Left ventricle myocardium inferior (tissue), 1 donor: ENCODE measurements around the gene CIB2. TPM values are rescaled to one million over a fixed set of nuclear protein-coding genes. Genes with fewer than 3 reads are reported as not detected.

Experiments
- DNase-seq: peaks from one replicate; pipeline ENCODE4 v3.0.0-alpha.2; 2020
- H3K27ac ChIP-seq: fragments of 200-600 bp; replicated peaks from 2 replicates; pipeline ENCODE4 v1.8.0; 2021
- H3K27me3 ChIP-seq: fragments of 200-600 bp; 2 replicates; pipeline ENCODE4 v1.8.0; 2021; ENCODE audit warnings: low read depth
- H3K36me3 ChIP-seq: fragments of 200-600 bp; 2 replicates; pipeline ENCODE4 v1.8.0; 2021
- H3K4me1 ChIP-seq: fragments of 200-600 bp; 2 replicates; pipeline ENCODE4 v1.8.0; 2021
- H3K4me3 ChIP-seq: fragments of 200-600 bp; 2 replicates; pipeline ENCODE4 v1.8.0; 2021; ENCODE audit warnings: mild to moderate bottlenecking, moderate library complexity
- H3K9me3 ChIP-seq: fragments of 200-600 bp; replicated peaks from 2 replicates; pipeline ENCODE4 v1.8.0; 2021
- CTCF ChIP-seq: fragments of 200-600 bp; IDR thresholded peaks from 2 replicates; pipeline ENCODE4 v1.8.0; 2021; ENCODE audit warnings: antibody characterized with exemption, mild to moderate bottlenecking, borderline replicate concordance
- intact Hi-C: fragments of 100-400 bp; cut with micrococcal nuclease; formaldehyde crosslinking; loops from one replicate; pipeline ENCODE4 v1.11.0; 2022
- total RNA-seq: library from RNA; stranded (reverse); fragmentation: NEBNext Ultra II Directional; extraction: Animal tissue kit (Norgen Biotek cat#: 25700); gene quantifications from one replicate; pipeline ENCODE4 v1.2.1, GENCODE V29; 2021
- donor health status: DM: no; HTN: yes; CAD: no; lungs with severe emphysema.

Gene CIB2
- total RNA-seq, 1 donor from 2014 or later, result 26.1 TPM

DNA sequence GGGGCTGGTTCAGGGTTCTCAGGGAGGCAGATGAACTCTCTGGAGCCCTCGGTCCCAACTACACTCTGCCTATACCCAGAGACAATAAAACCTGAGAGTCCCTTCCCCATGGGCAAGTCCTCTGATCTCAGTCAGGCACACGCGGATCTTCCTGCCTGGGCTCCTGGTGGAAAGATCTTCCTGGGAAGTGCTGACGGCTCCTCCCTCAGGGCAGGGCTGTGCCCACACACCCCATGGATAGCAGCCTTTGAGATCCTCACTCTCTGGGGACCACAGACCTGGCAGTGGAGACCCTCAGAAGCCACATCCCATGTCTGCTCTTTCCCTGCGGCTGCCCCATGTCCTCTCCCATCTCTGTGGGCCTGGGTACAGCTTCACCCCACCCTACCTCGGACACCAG, 28.5 kb downstream of the CIB2 start:
- Histone ChIP-seq H3K27ac (no peak overlapping the region), H3K36me3 (no peaks in the 10 kb centered on the region), H3K9me3 (no peaks in the 10 kb centered on the region), H3K4me3 (no peak overlapping the region), H3K4me1 (no peaks in the 10 kb centered on the region), H3K27me3 (no peaks in the 10 kb centered on the region)
- intact Hi-C loops, result loop anchor here (10.0 kb wide), 1 partner anchor 98 kb away; no protein-coding TSS in a partner anchor
- no peak for TF ChIP-seq CTCF
- no peak for DNase-seq

DNA sequence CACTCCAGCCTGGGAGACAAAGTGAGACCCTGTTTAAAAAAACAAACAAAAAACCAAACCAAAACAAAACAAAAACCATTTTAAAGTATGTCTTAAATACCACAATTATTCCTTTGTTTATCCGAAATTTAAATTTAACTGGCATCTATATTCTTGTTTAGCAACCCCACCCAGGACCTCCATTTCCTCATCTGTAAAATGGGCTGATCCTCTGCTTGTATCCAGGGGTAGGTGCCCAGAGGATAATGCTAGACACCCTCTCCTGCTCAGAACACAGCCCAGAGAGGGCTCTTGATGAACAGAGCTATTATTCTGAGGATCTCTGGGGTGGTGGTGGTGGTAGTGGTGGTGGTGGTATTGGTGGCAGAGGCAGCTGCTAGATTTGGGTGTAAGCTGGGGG, 29.0 kb downstream of the CIB2 start:
- no peak overlapping the region for H3K27ac ChIP-seq
- no peak for DNase-seq

DNA sequence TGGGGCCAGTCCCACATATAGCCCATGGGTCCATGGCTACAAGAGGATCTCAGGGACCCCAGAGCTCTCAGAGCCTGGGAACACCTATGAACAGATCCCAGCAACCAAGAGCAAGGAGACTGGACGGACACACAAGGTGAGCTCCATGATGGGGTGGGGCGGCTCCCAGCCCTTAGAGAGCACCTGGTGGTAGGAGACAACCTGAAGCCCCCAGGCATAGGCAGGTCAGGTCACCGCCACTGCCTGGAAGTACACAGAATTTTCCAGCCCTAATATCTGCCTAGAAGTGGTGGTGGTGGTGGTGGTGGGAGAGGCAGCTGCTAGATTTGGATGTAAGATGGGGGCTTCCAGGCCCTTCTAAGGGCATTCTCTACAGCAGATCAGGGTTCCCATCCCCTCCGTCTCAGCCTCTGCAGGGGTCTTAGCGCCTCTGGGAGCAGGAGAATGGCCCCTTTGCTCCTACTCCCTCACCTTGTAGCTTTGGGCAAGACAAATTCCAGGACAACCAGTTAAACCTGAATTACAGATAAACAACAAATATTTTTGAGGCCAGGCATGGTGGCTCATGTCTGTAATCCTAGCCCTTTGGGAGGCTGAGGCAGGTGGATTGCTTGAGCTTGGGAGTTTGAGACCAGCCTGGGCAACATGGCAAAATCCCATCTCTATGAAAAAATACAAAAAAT, 29.7 kb downstream of the CIB2 start:
- no peaks in the 10 kb centered on the region for H3K9me3 ChIP-seq
- H3K36me3 ChIP-seq, result no peaks in the 10 kb centered on the region
- H3K4me1 ChIP-seq, result no peaks in the 10 kb centered on the region
- intact Hi-C loops, result loop anchor here (10.0 kb wide), 1 partner anchor 97 kb away; no protein-coding TSS in a partner anchor
- no peak overlapping the region for H3K4me3 ChIP-seq
- no peak for TF ChIP-seq CTCF
- H3K27ac ChIP-seq, result no peak overlapping the region
- H3K27me3 ChIP-seq, result no peaks in the 10 kb centered on the region
- no peak for DNase-seq

More for the DNA sequence above, 29.0 kb downstream of the CIB2 start:
- intact Hi-C loops, result loop anchor here (10.0 kb wide), 1 partner anchor 97 kb away; no protein-coding TSS in a partner anchor
- Histone ChIP-seq H3K4me1 (no peaks in the 10 kb centered on the region), H3K27me3 (no peaks in the 10 kb centered on the region), H3K36me3 (no peaks in the 10 kb centered on the region), H3K4me3 (no peak overlapping the region), H3K9me3 (no peaks in the 10 kb centered on the region)
- TF ChIP-seq CTCF, result no peak

- no peak overlapping the region for H3K27ac ChIP-seq
- no peaks in the 10 kb centered on the region for H3K4me1 ChIP-seq
- H3K4me3 ChIP-seq, result no peak overlapping the region
- DNase-seq, result no peak
- H3K27me3 ChIP-seq, result no peaks in the 10 kb centered on the region
- no peaks in the 10 kb centered on the region for H3K36me3 ChIP-seq
- H3K9me3 ChIP-seq, result no peaks in the 10 kb centered on the region
- intact Hi-C loops, result loop anchor here (10.0 kb wide), 1 partner anchor 96 kb away; no protein-coding TSS in a partner anchor
- TF ChIP-seq CTCF, result no peak
Measured at GRCh38 chr15:78100886-78101285, 30.4 kb downstream of the CIB2 start.

DNA sequence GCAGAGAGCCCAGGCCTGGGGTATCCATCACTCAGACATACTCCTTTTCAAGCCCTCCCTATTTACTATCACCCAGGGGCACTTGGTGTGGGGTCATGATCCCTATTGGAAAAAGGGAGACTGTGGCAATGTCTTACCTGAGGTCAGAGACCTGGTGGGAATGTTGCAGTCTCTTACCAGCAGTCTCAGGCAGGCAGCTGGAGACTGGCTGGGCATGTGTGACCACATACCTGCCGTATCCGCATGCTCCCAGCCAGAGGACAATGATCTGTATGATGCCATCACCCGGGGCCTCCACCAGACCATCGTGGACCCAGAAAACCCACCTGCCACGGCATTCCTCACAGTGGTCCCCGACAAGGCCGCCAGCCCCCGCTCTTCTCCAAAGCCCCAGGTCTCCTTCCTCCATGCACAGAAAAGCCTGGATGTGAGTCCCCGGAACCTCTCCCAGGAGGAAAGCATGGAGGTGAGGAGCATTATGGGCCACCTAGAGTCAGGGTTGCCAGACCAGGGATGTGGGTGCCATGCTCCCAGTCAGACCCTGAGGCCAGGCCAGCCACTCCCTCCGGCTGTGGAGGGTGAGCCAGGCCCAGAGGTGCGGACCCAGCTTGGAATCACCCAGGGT, 33.0 kb downstream of the CIB2 start:
- no peak for DNase-seq
- no peak for TF ChIP-seq CTCF

More for the DNA sequence above, 33.0 kb downstream of the CIB2 start:
- intact Hi-C loops, result no loop called here
- Histone ChIP-seq H3K36me3 (no peaks in the 10 kb centered on the region), H3K9me3 (no peaks in the 10 kb centered on the region), H3K27ac (no peak overlapping the region), H3K4me1 (peaks cover 8% of the 10 kb centered on the region), H3K27me3 (no peaks in the 10 kb centered on the region), H3K4me3 (no peak overlapping the region)
